SH-SY5Y (cell line): Measurements from ENCODE around the gene MTX1.

Source experiments
- GATA2 ChIP-seq: IDR thresholded peaks from 2 replicates; pipeline ENCODE4 v1.6.1; 2011; ENCODE audit warnings: mild to moderate bottlenecking, low read depth, low read length
- GATA3 ChIP-seq: IDR thresholded peaks from 2 replicates; pipeline ENCODE4 v1.6.1; 2011; ENCODE audit warnings: low read depth, mild to moderate bottlenecking, low read length, moderate library complexity

GRCh38 chr1:155195201-155196102, 13.0 kb upstream of the MTX1 start:
- no peak for TF ChIP-seq GATA2
- no peak for TF ChIP-seq GATA3
